Testis (tissue), 3 donors: ENCODE measurements around the gene ARHGEF4. TPM values are rescaled to one million over a fixed set of nuclear protein-coding genes. Genes with fewer than 3 reads are reported as not detected.

Experiments used
- DNase-seq: peaks from one replicate; pipeline ENCODE4 v3.0.0-alpha.2; 2019
- H3K27ac ChIP-seq, 2 donors: fragments of 200-600 bp; sonication (generic); one replicate each; pipeline ENCODE4 v1.5.1; 2019
- H3K27me3 ChIP-seq: fragments of 200-600 bp; sonication (generic); one replicate; pipeline ENCODE4 v1.5.1; 2019
- H3K36me3 ChIP-seq: fragments of 200-600 bp; sonication (generic); one replicate; pipeline ENCODE4 v1.5.1; 2017; ENCODE audit warnings: low read depth; ENCODE audit errors: missing control alignments
- H3K4me1 ChIP-seq: fragments of 200-600 bp; sonication (generic); one replicate; pipeline ENCODE4 v1.5.1; 2019
- H3K4me3 ChIP-seq, 2 donors: fragments of 200-600 bp; sonication (generic); one replicate each; pipeline ENCODE4 v1.5.1; 2017 to 2019
- H3K9me3 ChIP-seq: fragments of 200-600 bp; sonication (generic); one replicate; pipeline ENCODE4 v1.5.1; 2017
- POLR2A ChIP-seq: fragments of 450-650 bp; IDR thresholded peaks from one replicate; pipeline ENCODE4 v1.6.1; 2017; ENCODE audit warnings: antibody characterized with exemption, mild to moderate bottlenecking, moderate library complexity
- WGBS, 2 donors: methylation state at CpG; one replicate each; pipeline ENCODE4 v1.1.5; 2018; 5-methylcytosine and 5-hydroxymethylcytosine counted together
- intact Hi-C: fragments of 100-400 bp; cut with DNase I; formaldehyde crosslinking; loops from one replicate; pipeline ENCODE4 v1.15.1; 2023; ENCODE audit warnings: low total_unique reads
- polyA plus RNA-seq: library from polyadenylated mRNA; stranded (reverse); fragments of 350-450 nt; fragmentation: Illumina TruSeq; extraction: RNeasy Lipid Tissue Mini Kit (QIAGEN cat#74804); gene quantifications from one replicate; pipeline ENCODE4 v1.2.3, GENCODE V29; 2014; ENCODE audit warnings: low read depth, low replicate concordance; ENCODE audit not compliant: insufficient read depth
- total RNA-seq, 2 donors: library from RNA; depleted of rRNA; stranded (reverse); fragments of >200 nt; gene quantifications; one replicate each; pipeline ENCODE4 v1.2.3, GENCODE V29; 2016
- TF ChIP-seq, protein P1 (sequence below), 3 experiments: fragments of 450-650 bp in 2 of 3; fragments of 200-600 bp in 1 of 3; sonication (generic) in 1 of 3; IDR thresholded peaks; one replicate each; pipeline ENCODE4 v1.5.1; 2016 to 2019; ENCODE audit warnings: antibody characterized with exemption in 3 of 3, mild to moderate bottlenecking in 2 of 3, moderate library complexity in 1 of 3

ARHGEF4 gene
- total and polyA plus RNA-seq, 3 donors from 2014 or later = 18.0 to 37.4 (median 36.3) TPM

GRCh38 chr2:130874512-130874911, 37.8 kb downstream of the ARHGEF4 start:
- Histone ChIP-seq H3K36me3 (no peaks in the 10 kb centered on the region), H3K27ac (no peak overlapping the region), H3K27me3 (no peaks in the 10 kb centered on the region), H3K4me3 (no peak overlapping the region), H3K9me3 (no peaks in the 10 kb centered on the region), H3K4me1 (no peaks in the 10 kb centered on the region)
- TF ChIP-seq, protein P1, sequence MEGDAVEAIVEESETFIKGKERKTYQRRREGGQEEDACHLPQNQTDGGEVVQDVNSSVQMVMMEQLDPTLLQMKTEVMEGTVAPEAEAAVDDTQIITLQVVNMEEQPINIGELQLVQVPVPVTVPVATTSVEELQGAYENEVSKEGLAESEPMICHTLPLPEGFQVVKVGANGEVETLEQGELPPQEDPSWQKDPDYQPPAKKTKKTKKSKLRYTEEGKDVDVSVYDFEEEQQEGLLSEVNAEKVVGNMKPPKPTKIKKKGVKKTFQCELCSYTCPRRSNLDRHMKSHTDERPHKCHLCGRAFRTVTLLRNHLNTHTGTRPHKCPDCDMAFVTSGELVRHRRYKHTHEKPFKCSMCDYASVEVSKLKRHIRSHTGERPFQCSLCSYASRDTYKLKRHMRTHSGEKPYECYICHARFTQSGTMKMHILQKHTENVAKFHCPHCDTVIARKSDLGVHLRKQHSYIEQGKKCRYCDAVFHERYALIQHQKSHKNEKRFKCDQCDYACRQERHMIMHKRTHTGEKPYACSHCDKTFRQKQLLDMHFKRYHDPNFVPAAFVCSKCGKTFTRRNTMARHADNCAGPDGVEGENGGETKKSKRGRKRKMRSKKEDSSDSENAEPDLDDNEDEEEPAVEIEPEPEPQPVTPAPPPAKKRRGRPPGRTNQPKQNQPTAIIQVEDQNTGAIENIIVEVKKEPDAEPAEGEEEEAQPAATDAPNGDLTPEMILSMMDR (IDR thresholded peaks at IDR 0.05) = no peak
- no peak for TF ChIP-seq POLR2A
- DNase-seq = no peak
- 92 to 93% methylated on average over 3 of the region's 3 CpGs for WGBS, 2 donors
- intact Hi-C loops = loop anchor here (5.0 kb wide), 1 partner anchor 77 kb away; no protein-coding TSS in a partner anchor

- Histone ChIP-seq H3K4me1 (no peaks in the 10 kb centered on the region), H3K4me3 (no peak overlapping the region), H3K9me3 (no peaks in the 10 kb centered on the region), H3K27me3 (no peaks in the 10 kb centered on the region), H3K27ac (no peak overlapping the region), H3K36me3 (no peaks in the 10 kb centered on the region)
- 91 to 95% methylated on average over 9 of the region's 9 CpGs for WGBS, 2 donors
- no peak for DNase-seq
- TF ChIP-seq POLR2A = no peak
- TF ChIP-seq, protein P1 (IDR thresholded peaks at IDR 0.05) = no peak
- intact Hi-C loops = no loop called here
Observed at GRCh38 chr2:130875935-130876334, 39.2 kb downstream of the ARHGEF4 start.

- WGBS, 2 donors = 82 to 84% methylated on average over 5 of the region's 5 CpGs
- Histone ChIP-seq H3K4me3 (no peak overlapping the region), H3K27ac (no peak overlapping the region), H3K27me3 (no peaks in the 10 kb centered on the region), H3K36me3 (no peaks in the 10 kb centered on the region), H3K9me3 (no peaks in the 10 kb centered on the region), H3K4me1 (no peaks in the 10 kb centered on the region)
- intact Hi-C loops = no loop called here
- TF ChIP-seq, protein P1 (IDR thresholded peaks at IDR 0.05) = no peak
- no peak for TF ChIP-seq POLR2A
- no peak for DNase-seq
Observed at GRCh38 chr2:130877258-130877657, 40.5 kb downstream of the ARHGEF4 start.

DNA sequence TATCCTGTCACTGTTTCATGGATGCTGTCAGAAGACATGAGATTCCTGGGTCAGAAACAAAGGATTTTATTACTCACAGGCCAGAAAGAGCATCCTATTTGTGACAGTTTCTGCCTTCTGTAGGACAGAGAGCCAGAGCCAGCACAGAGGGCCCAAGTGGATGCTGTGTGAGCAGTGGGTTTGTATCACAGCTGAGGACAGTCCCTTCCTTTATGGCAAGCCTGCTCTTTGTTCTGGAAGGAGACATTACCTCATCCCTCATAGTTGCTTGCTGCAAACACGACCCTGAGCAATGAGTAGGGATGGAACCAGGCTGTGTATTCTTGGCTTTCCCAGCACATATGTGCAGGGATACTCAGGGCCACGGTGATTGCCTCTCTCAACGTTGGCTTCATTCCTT, 41.6 kb downstream of the ARHGEF4 start:
- no peaks in the 10 kb centered on the region for H3K27me3 ChIP-seq
- H3K4me1 ChIP-seq = no peaks in the 10 kb centered on the region
- no peak overlapping the region for H3K4me3 ChIP-seq
- no peaks in the 10 kb centered on the region for H3K9me3 ChIP-seq
- DNase-seq = no peak
- no peaks in the 10 kb centered on the region for H3K36me3 ChIP-seq
- WGBS, 2 donors = 66 to 79% methylated on average over 3 of the region's 3 CpGs
- no peak for TF ChIP-seq POLR2A
- TF ChIP-seq, protein P1 (IDR thresholded peaks at IDR 0.05) = no peak
- no peak overlapping the region for H3K27ac ChIP-seq
- intact Hi-C loops = no loop called here

DNA sequence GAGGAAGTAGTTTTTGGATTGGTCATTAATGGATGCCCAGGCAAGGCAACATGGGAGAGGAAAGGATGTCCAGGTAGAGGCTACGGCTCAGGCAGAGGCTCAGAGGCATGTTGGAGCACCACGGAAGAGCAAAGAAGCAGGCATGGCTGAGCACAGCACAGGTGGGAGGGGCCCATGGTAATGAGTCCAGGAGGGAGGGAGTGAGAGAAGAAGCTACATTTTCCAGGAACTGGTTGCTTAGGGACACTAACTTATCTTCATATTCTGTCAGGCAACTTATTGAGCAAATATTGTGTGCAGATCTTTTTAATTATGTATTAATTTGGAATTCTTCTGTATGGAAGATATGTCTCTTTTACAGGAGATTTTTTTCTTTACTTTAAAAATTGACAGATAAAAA, 42.2 kb downstream of the ARHGEF4 start:
- no peaks in the 10 kb centered on the region for H3K27me3 ChIP-seq
- no peak for TF ChIP-seq POLR2A
- TF ChIP-seq, protein P1 (IDR thresholded peaks at IDR 0.05) = no peak
- no peak overlapping the region for H3K27ac ChIP-seq
- DNase-seq = no peak
- H3K9me3 ChIP-seq = no peaks in the 10 kb centered on the region
- 67 to 69% methylated on average over 2 of the region's 2 CpGs for WGBS, 2 donors
- no peaks in the 10 kb centered on the region for H3K4me1 ChIP-seq
- no peak overlapping the region for H3K4me3 ChIP-seq
- H3K36me3 ChIP-seq = no peaks in the 10 kb centered on the region
- intact Hi-C loops = no loop called here
